ENCODE data around the gene STARD10.

DNA sequence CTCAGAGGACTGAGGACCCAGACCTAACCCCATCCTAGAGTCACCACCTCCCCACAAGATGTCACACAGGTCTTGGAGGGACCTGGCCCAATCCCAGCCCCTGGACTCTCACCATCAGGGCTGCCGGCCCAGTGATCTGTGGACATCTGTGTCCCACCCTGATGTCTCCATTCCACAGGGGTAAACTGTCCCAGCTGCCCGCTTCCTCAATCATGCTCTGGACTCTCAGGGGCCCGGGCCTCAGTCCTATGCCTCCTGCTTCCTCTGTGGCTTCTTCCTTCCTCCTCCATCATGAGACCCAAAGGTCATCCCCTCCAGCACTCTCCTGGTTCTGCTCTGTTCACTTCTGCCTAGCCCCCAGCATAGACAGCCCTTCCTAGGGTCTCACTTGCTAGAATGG is 73.8 kb downstream of the STARD10 start:
- no peak for TF ChIP-seq CTCF (IDR thresholded peaks at IDR 0.05)
- no peak for TF ChIP-seq EP300 (IDR thresholded peaks at IDR 0.05)
- TF ChIP-seq POLR2AphosphoS5 (IDR thresholded peaks at IDR 0.05), result no peak
